Hematopoietic multipotent progenitor cell treated with erythropoietin and hydrocortisone succinate and interleukin-3 and kit ligand, for 6 days (in vitro differentiated cells): ENCODE results near the gene CCDC3.
A peak's percentile ranks its signal among the peaks of the same experiment; 100 is the strongest.
"Not testable (repeated sequence)": the region's sequence is repeated elsewhere in the genome, so short reads cannot be mapped to it uniquely, and the experiment has no call there.

Experiments
- DNase-seq: peaks from one replicate; pipeline ENCODE4 v3.0.0-alpha.2; 2015

The CCDC3 gene

GRCh38 chr10:12876266-12876665, 125.2 kb downstream of the CCDC3 start:
- DNase-seq = no peak

- no peak for DNase-seq
These were observed 126.4 kb downstream of the CCDC3 start for GRCh38 chr10:12875100-12875499.

- DNase-seq = no peak
These were observed 127.0 kb downstream of the CCDC3 start for GRCh38 chr10:12874501-12874900.

GRCh38 chr10:12873172-12873571, 128.3 kb downstream of the CCDC3 start:
- DNase-seq = no peak

- no peak for DNase-seq
These were observed 128.9 kb downstream of the CCDC3 start for GRCh38 chr10:12872577-12872976.

GRCh38 chr10:12869427-12869826, 132.1 kb downstream of the CCDC3 start:
- no peak for DNase-seq

- no peak for DNase-seq
These were observed 133.3 kb downstream of the CCDC3 start for GRCh38 chr10:12868229-12868628.

- not testable (repeated sequence) for DNase-seq
These were observed 136.0 kb downstream of the CCDC3 start for GRCh38 chr10:12865515-12865914.

- DNase-seq = no peak
These were observed 139.1 kb downstream of the CCDC3 start for GRCh38 chr10:12862459-12862858.

- DNase-seq = no peak
These were observed 146.5 kb downstream of the CCDC3 start for GRCh38 chr10:12854988-12855387.

- DNase-seq = no peak
These were observed 148.8 kb downstream of the CCDC3 start for GRCh38 chr10:12852687-12853086.

- peak; percentile 9 for DNase-seq
These were observed 152.0 kb downstream of the CCDC3 start for GRCh38 chr10:12849319-12850181.

GRCh38 chr10:12848439-12849173, 152.9 kb downstream of the CCDC3 start:
- no peak for DNase-seq

- peak; percentile 20 for DNase-seq
These were observed 154.0 kb downstream of the CCDC3 start for GRCh38 chr10:12847361-12847975.

- no peak for DNase-seq
These were observed 154.8 kb downstream of the CCDC3 start for GRCh38 chr10:12846718-12847117.
